ACHN (cell line): Measurements from ENCODE around the gene SCYGR1.
A peak's percentile ranks its signal among the peaks of the same experiment; 100 is the strongest.
"Not testable (repeated sequence)": the region's sequence is repeated elsewhere in the genome, so short reads cannot be mapped to it uniquely, and the experiment has no call there.

Experiments used
- DNase-seq: peaks from one replicate; pipeline ENCODE4 v3.0.0-alpha.2; 2015
- in situ Hi-C: cut with HindIII; loops from 2 replicates; pipeline ENCODE4 v1.10.0; 2017; ENCODE audit warnings: low sequenced_read_pairs, low pct_ligation_motif_present, low pct_unique_long_range_greater_than_20kb

SCYGR1 gene

GRCh38 chr2:227378371-227378782, 9.4 kb downstream of the SCYGR1 start:
- in situ Hi-C loops, result no loop called here
- DNase-seq, result no peak

GRCh38 chr2:227377467-227378351, 10.0 kb downstream of the SCYGR1 start:
- no peak for DNase-seq
- in situ Hi-C loops, result no loop called here

GRCh38 chr2:227376656-227377396, 10.9 kb downstream of the SCYGR1 start:
- DNase-seq, result no peak

GRCh38 chr2:227374158-227374557, 13.6 kb downstream of the SCYGR1 start:
- in situ Hi-C loops, result no loop called here
- DNase-seq, result no peak

More at GRCh38 chr2:227376656-227377396, 10.9 kb downstream of the SCYGR1 start:
- in situ Hi-C loops, result no loop called here

GRCh38 chr2:227373389-227373788, 14.4 kb downstream of the SCYGR1 start:
- DNase-seq, result no peak
- in situ Hi-C loops, result no loop called here

GRCh38 chr2:227370791-227371312, 16.9 kb downstream of the SCYGR1 start:
- DNase-seq, result no peak
- in situ Hi-C loops, result no loop called here

GRCh38 chr2:227370092-227370491, 17.7 kb downstream of the SCYGR1 start:
- in situ Hi-C loops, result no loop called here
- no peak for DNase-seq

- in situ Hi-C loops, result no loop called here
- DNase-seq, result no peak
Observed at GRCh38 chr2:227368574-227368973, 19.2 kb downstream of the SCYGR1 start.

- in situ Hi-C loops, result no loop called here
Observed at GRCh38 chr2:227367427-227367795, 20.3 kb downstream of the SCYGR1 start.

GRCh38 chr2:227366769-227367426, 20.9 kb downstream of the SCYGR1 start:
- in situ Hi-C loops, result no loop called here
- no peak for DNase-seq

More at GRCh38 chr2:227367427-227367795, 20.3 kb downstream of the SCYGR1 start:
- no peak for DNase-seq

- in situ Hi-C loops, result no loop called here
Observed at GRCh38 chr2:227365833-227366232, 21.9 kb downstream of the SCYGR1 start.

GRCh38 chr2:227364585-227365263, 23.0 kb downstream of the SCYGR1 start:
- DNase-seq, in situ Hi-C loops: not testable (repeated sequence)

More at GRCh38 chr2:227365833-227366232, 21.9 kb downstream of the SCYGR1 start:
- DNase-seq, result no peak

- peak; percentile 5 for DNase-seq
- in situ Hi-C loops, result no loop called here
Observed at GRCh38 chr2:227363756-227364155, 24.0 kb downstream of the SCYGR1 start.

GRCh38 chr2:227360351-227360750, 27.4 kb downstream of the SCYGR1 start:
- in situ Hi-C loops, result no loop called here
- no peak for DNase-seq

GRCh38 chr2:227351639-227352038, 36.1 kb downstream of the SCYGR1 start:
- in situ Hi-C loops, result no loop called here
- no peak for DNase-seq

GRCh38 chr2:227349989-227350612, 37.6 kb downstream of the SCYGR1 start:
- in situ Hi-C loops, result no loop called here
- no peak for DNase-seq

- in situ Hi-C loops, result no loop called here
- no peak for DNase-seq
Observed at GRCh38 chr2:227348324-227348723, 39.4 kb downstream of the SCYGR1 start.

- in situ Hi-C loops, result no loop called here
- peak; percentile 42 for DNase-seq
Observed at GRCh38 chr2:227347117-227347516, 40.6 kb downstream of the SCYGR1 start.
